Smooth muscle cell (in vitro differentiated cells): ENCODE data around the gene CD2AP. TPM values are rescaled to one million over a fixed set of nuclear protein-coding genes. Genes with fewer than 3 reads are reported as not detected.

Source experiments
- DNase-seq: peaks from one replicate; lab custom pipeline; 2025; ENCODE audit not compliant: unreplicated experiment; lab: John Stamatoyannopoulos, UW
- H2AFZ ChIP-seq: fragments of 200-600 bp; sonication (generic); 2 replicates; pipeline ENCODE4 v1.6.0; 2016; ENCODE audit warnings: antibody characterized with exemption, low read depth, mild to moderate bottlenecking
- H3F3A ChIP-seq: fragments of 200-600 bp; sonication (generic); 2 replicates; pipeline ENCODE4 v1.6.0; 2017; ENCODE audit warnings: antibody characterized with exemption, low read depth
- H3K27ac ChIP-seq: fragments of 200-600 bp; sonication (generic); 2 replicates; pipeline ENCODE4 v1.5.1; 2016; ENCODE audit warnings: low read depth, mild to moderate bottlenecking
- H3K27me3 ChIP-seq: fragments of 200-600 bp; sonication (generic); 2 replicates; pipeline ENCODE4 v1.6.1; 2016; ENCODE audit warnings: low read depth, mild to moderate bottlenecking
- H3K36me3 ChIP-seq: fragments of 200-600 bp; sonication (generic); 2 replicates; pipeline ENCODE4 v1.5.1; 2016; ENCODE audit warnings: low read depth
- H3K4me1 ChIP-seq: fragments of 200-600 bp; sonication (generic); 2 replicates; pipeline ENCODE4 v1.5.1; 2016; ENCODE audit warnings: low read depth
- H3K4me2 ChIP-seq: fragments of 200-600 bp; sonication (generic); 2 replicates; pipeline ENCODE4 v1.6.0; 2016; ENCODE audit warnings: mild to moderate bottlenecking
- H3K4me3 ChIP-seq: fragments of 200-600 bp; sonication (generic); 2 replicates; pipeline ENCODE4 v1.5.1; 2016; ENCODE audit warnings: mild to moderate bottlenecking
- H3K79me2 ChIP-seq: fragments of 200-600 bp; sonication (generic); 2 replicates; pipeline ENCODE4 v1.6.0; 2016; ENCODE audit warnings: low read depth, mild to moderate bottlenecking
- H3K9ac ChIP-seq: fragments of 200-600 bp; sonication (generic); 2 replicates; pipeline ENCODE4 v1.6.0; 2016; ENCODE audit warnings: low read depth
- H3K9me3 ChIP-seq: fragments of 200-600 bp; sonication (generic); replicated peaks from 2 replicates; pipeline ENCODE4 v1.5.1; 2016; ENCODE audit warnings: low read depth
- H4K20me1 ChIP-seq: fragments of 200-600 bp; sonication (generic); 2 replicates; pipeline ENCODE4 v1.6.0; 2016; ENCODE audit warnings: low read depth
- CTCF ChIP-seq: fragments of 200-600 bp; sonication (generic); IDR thresholded peaks from 2 replicates; pipeline ENCODE4 v1.5.1; 2017; ENCODE audit warnings: borderline replicate concordance, mild to moderate bottlenecking, antibody characterized with exemption; ENCODE audit not compliant: insufficient read depth, poor library complexity, severe bottlenecking
- WGBS: methylation state at CpG from one replicate; pipeline ENCODE4 v1.1.7; 2016; ENCODE audit warnings: low lambda C conversion rate; 5-methylcytosine and 5-hydroxymethylcytosine counted together
- polyA plus RNA-seq: library from polyadenylated mRNA; unstranded; fragments of >200 nt; fragmentation: Nextera tagmentation; extraction: Ambion mirVana; gene quantifications from 2 replicates; pipeline ENCODE4 v1.2.1, GENCODE V29; 2016
- total RNA-seq: library from RNA; depleted of rRNA; stranded (reverse); fragments of >200 nt; gene quantifications from 2 replicates; pipeline ENCODE4 v1.2.3, GENCODE V29; 2014

CD2AP gene
- total and polyA plus RNA-seq, 2 experiments from 2014 or later = 7.4 to 33.4 TPM

- Histone ChIP-seq H3K27ac (peak overlapping the region; percentile 95), H3K9ac (no peak overlapping the region), H3K4me3 (no peak overlapping the region), H3K27me3 (no peaks in the 10 kb centered on the region), H3K4me1 (peaks cover 27% of the 10 kb centered on the region), H3K36me3 (no peaks in the 10 kb centered on the region), H4K20me1 (peaks cover 92% of the 10 kb centered on the region), H3F3A (peaks cover 4% of the 10 kb centered on the region), H2AFZ (no peak overlapping the region), H3K79me2 (peaks cover 93% of the 10 kb centered on the region), H3K9me3 (no peaks in the 10 kb centered on the region), H3K4me2 (peak overlapping the region; percentile 78)
- DNase-seq = no peak
- TF ChIP-seq CTCF = no peak
Observed at GRCh38 chr6:47485491-47486135, 8.0 kb downstream of the CD2AP start.

GRCh38 chr6:47489995-47490394, 12.4 kb downstream of the CD2AP start:
- Histone ChIP-seq H3K4me2 (no peak overlapping the region), H4K20me1 (peaks cover 100% of the 10 kb centered on the region), H3K4me1 (peaks cover 3% of the 10 kb centered on the region), H3K9me3 (no peaks in the 10 kb centered on the region), H2AFZ (no peak overlapping the region), H3K27me3 (no peaks in the 10 kb centered on the region), H3F3A (no peaks in the 10 kb centered on the region), H3K9ac (no peak overlapping the region), H3K36me3 (no peaks in the 10 kb centered on the region), H3K4me3 (no peak overlapping the region), H3K79me2 (peaks cover 100% of the 10 kb centered on the region), H3K27ac (no peak overlapping the region)
- 90% methylated on average over 2 of the region's 2 CpGs for WGBS
- no peak for TF ChIP-seq CTCF
- DNase-seq = no peak

- no peak overlapping the region for H3K9ac ChIP-seq
- TF ChIP-seq CTCF = no peak
- DNase-seq = no peak
- WGBS = 89% methylated on average over 1 of the region's 1 CpG
- no peak overlapping the region for H3K4me3 ChIP-seq
- no peaks in the 10 kb centered on the region for H3K9me3 ChIP-seq
- no peaks in the 10 kb centered on the region for H3F3A ChIP-seq
- H3K4me2 ChIP-seq = peak overlapping the region; percentile 48
- H2AFZ ChIP-seq = no peak overlapping the region
- H3K79me2 ChIP-seq = peaks cover 100% of the 10 kb centered on the region
- H3K27ac ChIP-seq = no peak overlapping the region
- no peaks in the 10 kb centered on the region for H3K36me3 ChIP-seq
- no peaks in the 10 kb centered on the region for H3K27me3 ChIP-seq
- peaks cover under 1% of the 10 kb centered on the region for H3K4me1 ChIP-seq
- peaks cover 100% of the 10 kb centered on the region for H4K20me1 ChIP-seq
Observed at GRCh38 chr6:47490676-47491075, 13.1 kb downstream of the CD2AP start.

GRCh38 chr6:47492355-47492754, 14.8 kb downstream of the CD2AP start:
- H3K4me2 ChIP-seq = no peak overlapping the region
- WGBS = 95% methylated on average over 2 of the region's 2 CpGs
- H3K4me1 ChIP-seq = peaks cover 4% of the 10 kb centered on the region
- H2AFZ ChIP-seq = no peak overlapping the region
- no peaks in the 10 kb centered on the region for H3K27me3 ChIP-seq
- H4K20me1 ChIP-seq = peaks cover 100% of the 10 kb centered on the region
- no peak overlapping the region for H3K27ac ChIP-seq
- no peaks in the 10 kb centered on the region for H3K36me3 ChIP-seq
- no peak overlapping the region for H3K4me3 ChIP-seq
- H3K79me2 ChIP-seq = peaks cover 100% of the 10 kb centered on the region
- TF ChIP-seq CTCF = no peak
- no peak overlapping the region for H3K9ac ChIP-seq
- H3K9me3 ChIP-seq = no peaks in the 10 kb centered on the region
- H3F3A ChIP-seq = no peaks in the 10 kb centered on the region
- no peak for DNase-seq
